Endodermal cell (in vitro differentiated cells): ENCODE results near the gene RORB. TPM values are rescaled to one million over a fixed set of nuclear protein-coding genes. Genes with fewer than 3 reads are reported as not detected.

Experiments
- DNase-seq: peaks from one replicate; pipeline ENCODE4 v3.0.0-alpha.2; 2017
- H3K27ac ChIP-seq: 2 replicates; pipeline ENCODE4 v1.5.1; 2013; ENCODE audit warnings: mild to moderate bottlenecking, low read depth, low read length, moderate library complexity
- H3K27me3 ChIP-seq: 2 replicates; pipeline ENCODE4 v1.6.1; 2013; ENCODE audit warnings: mild to moderate bottlenecking, low read length, moderate library complexity; ENCODE audit not compliant: insufficient read depth, control insufficient read depth, poor library complexity, severe bottlenecking
- H3K36me3 ChIP-seq: 2 replicates; pipeline ENCODE4 v1.7.0; 2013; ENCODE audit warnings: mild to moderate bottlenecking, low read length, moderate library complexity; ENCODE audit not compliant: control insufficient read depth, insufficient read depth
- H3K4me1 ChIP-seq: one replicate; pipeline ENCODE4 v1.7.0; 2013; ENCODE audit warnings: low read length; ENCODE audit not compliant: control insufficient read depth, insufficient read depth
- H3K4me3 ChIP-seq: 2 replicates; pipeline ENCODE4 v1.5.1; 2013; ENCODE audit warnings: mild to moderate bottlenecking, low read length, moderate library complexity
- H3K9ac ChIP-seq: 2 replicates; pipeline ENCODE4 v1.6.1; 2013; ENCODE audit warnings: mild to moderate bottlenecking, low read length, moderate library complexity; ENCODE audit not compliant: poor library complexity, severe bottlenecking; ENCODE audit errors: extremely low read depth
- H3K9me3 ChIP-seq: 2 replicates; pipeline ENCODE4 v1.6.1; 2013; ENCODE audit warnings: mild to moderate bottlenecking, low read length, moderate library complexity; ENCODE audit not compliant: control insufficient read depth
- H3K27ac Mint-ChIP-seq: 2 replicates; pipeline ENCODE4 v1.8.0; 2020; ENCODE audit warnings: mixed read lengths
- H3K27me3 Mint-ChIP-seq: 2 replicates; pipeline ENCODE4 v1.8.0; 2021; ENCODE audit warnings: mild to moderate bottlenecking, mixed read lengths; ENCODE audit not compliant: insufficient read depth
- H3K36me3 Mint-ChIP-seq: 2 replicates; pipeline ENCODE4 v1.8.0; 2020; ENCODE audit warnings: low read depth, mixed read lengths
- H3K4me1 Mint-ChIP-seq: 2 replicates; pipeline ENCODE4 v1.8.0; 2020; ENCODE audit warnings: mixed read lengths
- H3K4me3 Mint-ChIP-seq: 2 replicates; pipeline ENCODE4 v1.8.0; 2020; ENCODE audit warnings: mild to moderate bottlenecking, moderate library complexity, mixed read lengths
- H3K9me3 Mint-ChIP-seq: 2 replicates; pipeline ENCODE4 v1.8.0; 2020; ENCODE audit warnings: mild to moderate bottlenecking, mixed read lengths
- WGBS, 2 experiments: methylation state at CpG; one replicate each; pipeline versions ENCODE4 v1.1.5 to v1.1.7; 2013; ENCODE audit warnings: missing lambda C conversion rate in 2 of 2, mixed read lengths in 1 of 2; ENCODE audit not compliant: insufficient coverage in 1 of 2, insufficient read length in 1 of 2; 5-methylcytosine and 5-hydroxymethylcytosine counted together
- total RNA-seq, 2 donors: library from RNA; stranded (reverse); fragmentation: NEBNext Ultra II Directional in 1 of 2; extraction: Animal tissue kit (Norgen Biotek cat#: 25700) in 1 of 2; gene quantifications; 2 replicates in 1 of 2; 3 replicates in 1 of 2; pipeline ENCODE4 v1.2.1, GENCODE V29; 2021
- TF ChIP-seq, protein P1 (sequence below): fragments of 200-600 bp; sonication (generic); conservative IDR thresholded peaks from 2 replicates; pipeline ENCODE4 v1.5.0; 2021; ENCODE audit warnings: antibody characterized with exemption, mild to moderate bottlenecking

The RORB gene
- total RNA-seq, 2 donors from 2014 or later = 0.18 to 0.88 TPM

DNA sequence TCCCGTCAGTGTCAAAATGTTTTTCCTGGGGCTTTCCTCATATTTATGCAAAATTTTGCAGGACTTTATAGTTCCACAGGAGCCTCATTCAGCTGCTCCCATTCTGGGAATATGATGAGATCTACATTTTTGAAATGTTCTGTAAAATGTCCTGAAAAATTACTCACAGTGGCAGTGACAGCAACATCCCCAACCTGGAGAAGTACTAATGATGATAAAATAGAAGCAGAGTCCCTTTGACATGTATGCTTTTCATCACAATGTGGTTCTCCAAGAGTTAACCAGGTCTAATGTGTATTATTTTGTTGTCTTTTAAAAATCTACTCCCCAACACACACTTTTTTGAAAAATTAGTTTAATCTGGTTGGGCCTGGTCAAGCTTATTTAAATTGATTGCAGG, 36.1 kb downstream of the RORB start:
- no peaks in the 10 kb centered on the region for H3K4me1 ChIP-seq
- no peaks in the 10 kb centered on the region for H3K4me1 Mint-ChIP-seq
- no peak overlapping the region for H3K4me3 Mint-ChIP-seq
- H3K27ac ChIP-seq = no peak overlapping the region
- no peaks in the 10 kb centered on the region for H3K36me3 Mint-ChIP-seq
- H3K4me3 ChIP-seq = no peak overlapping the region
- WGBS, 2 experiments = 88 to 94% methylated on average over 1 of the region's 1 CpG
- H3K27ac Mint-ChIP-seq = no peak overlapping the region
- TF ChIP-seq, protein P1, sequence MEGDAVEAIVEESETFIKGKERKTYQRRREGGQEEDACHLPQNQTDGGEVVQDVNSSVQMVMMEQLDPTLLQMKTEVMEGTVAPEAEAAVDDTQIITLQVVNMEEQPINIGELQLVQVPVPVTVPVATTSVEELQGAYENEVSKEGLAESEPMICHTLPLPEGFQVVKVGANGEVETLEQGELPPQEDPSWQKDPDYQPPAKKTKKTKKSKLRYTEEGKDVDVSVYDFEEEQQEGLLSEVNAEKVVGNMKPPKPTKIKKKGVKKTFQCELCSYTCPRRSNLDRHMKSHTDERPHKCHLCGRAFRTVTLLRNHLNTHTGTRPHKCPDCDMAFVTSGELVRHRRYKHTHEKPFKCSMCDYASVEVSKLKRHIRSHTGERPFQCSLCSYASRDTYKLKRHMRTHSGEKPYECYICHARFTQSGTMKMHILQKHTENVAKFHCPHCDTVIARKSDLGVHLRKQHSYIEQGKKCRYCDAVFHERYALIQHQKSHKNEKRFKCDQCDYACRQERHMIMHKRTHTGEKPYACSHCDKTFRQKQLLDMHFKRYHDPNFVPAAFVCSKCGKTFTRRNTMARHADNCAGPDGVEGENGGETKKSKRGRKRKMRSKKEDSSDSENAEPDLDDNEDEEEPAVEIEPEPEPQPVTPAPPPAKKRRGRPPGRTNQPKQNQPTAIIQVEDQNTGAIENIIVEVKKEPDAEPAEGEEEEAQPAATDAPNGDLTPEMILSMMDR = no peak
- no peak for DNase-seq
- no peak overlapping the region for H3K9ac ChIP-seq
- no peaks in the 10 kb centered on the region for H3K27me3 Mint-ChIP-seq
- H3K27me3 ChIP-seq = no peaks in the 10 kb centered on the region
- no peaks in the 10 kb centered on the region for H3K36me3 ChIP-seq
- H3K9me3 Mint-ChIP-seq = no peaks in the 10 kb centered on the region
- H3K9me3 ChIP-seq = no peaks in the 10 kb centered on the region

DNA sequence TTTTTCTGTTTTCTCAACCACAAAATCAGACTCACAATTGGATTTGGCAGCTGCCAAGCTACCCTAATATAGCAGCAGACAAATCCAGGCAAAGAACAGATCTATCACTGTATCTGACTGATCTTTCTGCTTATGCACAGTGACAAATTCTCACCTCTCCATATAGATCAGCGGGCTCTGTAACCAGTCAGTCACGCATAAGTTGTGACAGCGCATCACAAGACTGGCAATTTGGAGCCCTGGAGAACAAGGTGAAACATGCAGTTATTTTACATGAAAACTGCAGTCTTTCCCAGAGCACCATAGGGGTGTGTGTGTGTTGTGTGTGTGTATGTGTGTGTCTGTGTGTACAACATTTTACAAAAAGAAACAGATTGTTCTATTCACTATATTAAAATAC, 37.7 kb downstream of the RORB start:
- Histone ChIP-seq H3K9me3 (no peaks in the 10 kb centered on the region), H3K27ac (no peak overlapping the region), H3K4me3 (no peak overlapping the region), H3K4me1 (no peaks in the 10 kb centered on the region), H3K36me3 (no peaks in the 10 kb centered on the region), H3K9ac (no peak overlapping the region), H3K27me3 (no peaks in the 10 kb centered on the region)
- Mint-ChIP-seq H3K27ac (no peak overlapping the region), H3K9me3 (no peaks in the 10 kb centered on the region), H3K36me3 (no peaks in the 10 kb centered on the region), H3K27me3 (no peaks in the 10 kb centered on the region), H3K4me1 (no peaks in the 10 kb centered on the region), H3K4me3 (no peak overlapping the region)
- TF ChIP-seq, protein P1 = no peak
- DNase-seq = no peak
- WGBS, 2 experiments = 87 to 100% methylated on average over 2 to 3 of the region's 3 CpGs

DNA sequence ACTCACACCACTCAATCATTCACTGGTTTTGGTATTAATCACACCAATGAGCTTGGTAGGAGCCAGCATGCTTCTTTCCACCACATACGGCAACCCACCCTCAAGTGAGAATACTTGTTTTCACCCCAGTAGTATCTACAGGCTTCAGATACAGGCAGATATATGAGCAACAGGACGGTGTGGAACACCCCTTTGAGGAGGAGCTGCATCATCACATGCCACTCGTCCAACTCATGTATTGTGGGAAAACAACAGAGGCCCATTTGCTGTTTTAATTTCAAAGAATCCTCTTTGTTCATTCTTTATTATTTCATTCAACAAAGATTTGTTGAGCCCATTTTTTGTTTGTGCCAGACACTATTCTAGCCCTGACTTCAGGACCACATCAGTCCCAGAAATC, 46.0 kb downstream of the RORB start:
- Mint-ChIP-seq H3K27me3 (no peaks in the 10 kb centered on the region), H3K4me1 (peaks cover 10% of the 10 kb centered on the region), H3K4me3 (no peak overlapping the region), H3K9me3 (no peaks in the 10 kb centered on the region), H3K36me3 (no peaks in the 10 kb centered on the region), H3K27ac (no peak overlapping the region)
- DNase-seq = no peak
- Histone ChIP-seq H3K36me3 (no peaks in the 10 kb centered on the region), H3K27me3 (no peaks in the 10 kb centered on the region), H3K9me3 (no peaks in the 10 kb centered on the region), H3K4me1 (no peaks in the 10 kb centered on the region), H3K4me3 (no peak overlapping the region), H3K9ac (no peak overlapping the region), H3K27ac (no peak overlapping the region)
- 59 to 60% methylated on average over 3 of the region's 3 CpGs for WGBS, 2 experiments
- TF ChIP-seq, protein P1 = no peak
